ENCODE measurements around the gene SOX18. TPM values are rescaled to one million over a fixed set of nuclear protein-coding genes. Genes with fewer than 3 reads are reported as not detected.
A peak's percentile ranks its signal among the peaks of the same experiment; 100 is the strongest.

Gene SOX18
- total and polyA plus RNA-seq, 2 of the 13 experiments (the other 11 are each of a cell fraction or from before 2014, with no cell fraction given), result 1.6 to 1.9 TPM

DNA sequence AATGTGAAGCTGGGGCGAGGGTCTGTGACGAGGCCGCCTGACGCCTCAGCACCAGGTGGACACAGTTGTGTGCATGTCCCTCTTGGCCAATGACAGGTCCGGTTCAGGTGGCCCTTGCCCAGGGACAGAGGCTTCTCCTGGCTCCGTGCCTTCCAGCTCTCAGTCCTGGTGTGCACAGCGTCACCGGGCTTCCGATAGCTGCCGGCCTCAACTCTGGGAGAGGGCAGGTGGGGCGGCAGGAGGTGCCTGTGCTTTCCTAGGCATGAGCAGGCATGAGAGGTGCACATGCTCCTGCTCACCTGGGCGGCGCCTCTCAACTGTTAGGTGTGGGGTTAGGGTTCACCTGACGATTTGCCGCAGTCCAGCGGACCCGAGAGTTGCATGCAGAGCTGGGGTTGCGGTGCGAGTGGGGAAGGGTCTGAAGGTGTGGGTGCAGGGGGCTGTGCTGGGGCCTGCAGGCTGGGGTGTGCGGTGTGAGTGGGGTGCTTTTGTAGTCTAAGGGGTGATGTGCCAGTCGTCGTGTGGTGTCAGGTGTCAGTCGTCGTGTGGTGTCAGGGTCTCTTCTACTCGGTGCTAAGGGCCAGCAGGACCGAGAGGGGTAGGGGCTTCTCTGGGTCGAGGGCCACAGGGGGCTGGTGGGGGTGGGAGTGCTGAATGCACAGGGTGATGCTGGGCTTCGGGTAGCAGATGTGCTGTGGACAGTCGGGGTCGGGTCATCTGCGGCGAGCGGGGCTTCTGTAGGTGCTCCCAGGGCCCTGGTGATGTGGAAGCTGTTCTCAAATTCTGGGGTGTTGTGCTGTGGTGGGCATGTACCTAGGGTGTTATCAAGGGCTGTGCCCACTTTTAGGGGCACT lies 3.8 kb upstream of the SOX18 start (continued):
- peak; percentile 75; the same call in 1 of the 2 replicates for TF ChIP-seq ZNF225 (CRISPR knock-in tag; IDR thresholded peaks at IDR 0.05)
- TF ChIP-seq HDAC1 (CRISPR knock-in tag; IDR thresholded peaks at IDR 0.05), result no peak
- peak; percentile 91; the same call in 1 of the 2 replicates for TF ChIP-seq ARHGAP35 (CRISPR knock-in tag; IDR thresholded peaks at IDR 0.05; ENCODE audit: borderline replicate concordance)
- TF ChIP-seq ZNF317 (CRISPR knock-in tag; IDR thresholded peaks at IDR 0.05), result peak; percentile 40
- peak; percentile 64 for TF ChIP-seq NR2C2 (CRISPR knock-in tag; IDR thresholded peaks at IDR 0.05; ENCODE audit: borderline replicate concordance)
- TF ChIP-seq, protein P1, sequence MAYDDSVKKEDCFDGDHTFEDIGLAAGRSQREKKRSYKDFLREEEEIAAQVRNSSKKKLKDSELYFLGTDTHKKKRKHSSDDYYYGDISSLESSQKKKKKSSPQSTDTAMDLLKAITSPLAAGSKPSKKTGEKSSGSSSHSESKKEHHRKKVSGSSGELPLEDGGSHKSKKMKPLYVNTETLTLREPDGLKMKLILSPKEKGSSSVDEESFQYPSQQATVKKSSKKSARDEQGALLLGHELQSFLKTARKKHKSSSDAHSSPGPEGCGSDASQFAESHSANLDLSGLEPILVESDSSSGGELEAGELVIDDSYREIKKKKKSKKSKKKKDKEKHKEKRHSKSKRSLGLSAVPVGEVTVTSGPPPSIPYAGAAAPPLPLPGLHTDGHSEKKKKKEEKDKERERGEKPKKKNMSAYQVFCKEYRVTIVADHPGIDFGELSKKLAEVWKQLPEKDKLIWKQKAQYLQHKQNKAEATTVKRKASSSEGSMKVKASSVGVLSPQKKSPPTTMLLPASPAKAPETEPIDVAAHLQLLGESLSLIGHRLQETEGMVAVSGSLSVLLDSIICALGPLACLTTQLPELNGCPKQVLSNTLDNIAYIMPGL (CRISPR knock-in tag; IDR thresholded peaks at IDR 0.05; ENCODE audit: borderline replicate concordance in 1 of 2, low read depth in 1 of 2), result peak in 1 of 2 experiments; percentile 85; a peak in 2 of 4 replicates
- peak; percentile 21; the same call in 1 of the 2 replicates for TF ChIP-seq ZNF205 (CRISPR knock-in tag; IDR thresholded peaks at IDR 0.05)
- TF ChIP-seq, protein P2, sequence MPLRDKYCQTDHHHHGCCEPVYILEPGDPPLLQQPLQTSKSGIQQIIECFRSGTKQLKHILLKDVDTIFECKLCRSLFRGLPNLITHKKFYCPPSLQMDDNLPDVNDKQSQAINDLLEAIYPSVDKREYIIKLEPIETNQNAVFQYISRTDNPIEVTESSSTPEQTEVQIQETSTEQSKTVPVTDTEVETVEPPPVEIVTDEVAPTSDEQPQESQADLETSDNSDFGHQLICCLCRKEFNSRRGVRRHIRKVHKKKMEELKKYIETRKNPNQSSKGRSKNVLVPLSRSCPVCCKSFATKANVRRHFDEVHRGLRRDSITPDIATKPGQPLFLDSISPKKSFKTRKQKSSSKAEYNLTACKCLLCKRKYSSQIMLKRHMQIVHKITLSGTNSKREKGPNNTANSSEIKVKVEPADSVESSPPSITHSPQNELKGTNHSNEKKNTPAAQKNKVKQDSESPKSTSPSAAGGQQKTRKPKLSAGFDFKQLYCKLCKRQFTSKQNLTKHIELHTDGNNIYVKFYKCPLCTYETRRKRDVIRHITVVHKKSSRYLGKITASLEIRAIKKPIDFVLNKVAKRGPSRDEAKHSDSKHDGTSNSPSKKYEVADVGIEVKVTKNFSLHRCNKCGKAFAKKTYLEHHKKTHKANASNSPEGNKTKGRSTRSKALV (CRISPR knock-in tag; IDR thresholded peaks at IDR 0.05), result no peak
- TF ChIP-seq, protein P3, sequence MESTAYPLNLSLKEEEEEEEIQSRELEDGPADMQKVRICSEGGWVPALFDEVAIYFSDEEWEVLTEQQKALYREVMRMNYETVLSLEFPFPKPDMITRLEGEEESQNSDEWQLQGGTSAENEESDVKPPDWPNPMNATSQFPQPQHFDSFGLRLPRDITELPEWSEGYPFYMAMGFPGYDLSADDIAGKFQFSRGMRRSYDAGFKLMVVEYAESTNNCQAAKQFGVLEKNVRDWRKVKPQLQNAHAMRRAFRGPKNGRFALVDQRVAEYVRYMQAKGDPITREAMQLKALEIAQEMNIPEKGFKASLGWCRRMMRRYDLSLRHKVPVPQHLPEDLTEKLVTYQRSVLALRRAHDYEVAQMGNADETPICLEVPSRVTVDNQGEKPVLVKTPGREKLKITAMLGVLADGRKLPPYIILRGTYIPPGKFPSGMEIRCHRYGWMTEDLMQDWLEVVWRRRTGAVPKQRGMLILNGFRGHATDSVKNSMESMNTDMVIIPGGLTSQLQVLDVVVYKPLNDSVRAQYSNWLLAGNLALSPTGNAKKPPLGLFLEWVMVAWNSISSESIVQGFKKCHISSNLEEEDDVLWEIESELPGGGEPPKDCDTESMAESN (CRISPR knock-in tag; conservative IDR thresholded peaks at IDR 0.05), result peak; percentile 16; the same call in 1 of the 2 replicates
- TF ChIP-seq, protein P4, sequence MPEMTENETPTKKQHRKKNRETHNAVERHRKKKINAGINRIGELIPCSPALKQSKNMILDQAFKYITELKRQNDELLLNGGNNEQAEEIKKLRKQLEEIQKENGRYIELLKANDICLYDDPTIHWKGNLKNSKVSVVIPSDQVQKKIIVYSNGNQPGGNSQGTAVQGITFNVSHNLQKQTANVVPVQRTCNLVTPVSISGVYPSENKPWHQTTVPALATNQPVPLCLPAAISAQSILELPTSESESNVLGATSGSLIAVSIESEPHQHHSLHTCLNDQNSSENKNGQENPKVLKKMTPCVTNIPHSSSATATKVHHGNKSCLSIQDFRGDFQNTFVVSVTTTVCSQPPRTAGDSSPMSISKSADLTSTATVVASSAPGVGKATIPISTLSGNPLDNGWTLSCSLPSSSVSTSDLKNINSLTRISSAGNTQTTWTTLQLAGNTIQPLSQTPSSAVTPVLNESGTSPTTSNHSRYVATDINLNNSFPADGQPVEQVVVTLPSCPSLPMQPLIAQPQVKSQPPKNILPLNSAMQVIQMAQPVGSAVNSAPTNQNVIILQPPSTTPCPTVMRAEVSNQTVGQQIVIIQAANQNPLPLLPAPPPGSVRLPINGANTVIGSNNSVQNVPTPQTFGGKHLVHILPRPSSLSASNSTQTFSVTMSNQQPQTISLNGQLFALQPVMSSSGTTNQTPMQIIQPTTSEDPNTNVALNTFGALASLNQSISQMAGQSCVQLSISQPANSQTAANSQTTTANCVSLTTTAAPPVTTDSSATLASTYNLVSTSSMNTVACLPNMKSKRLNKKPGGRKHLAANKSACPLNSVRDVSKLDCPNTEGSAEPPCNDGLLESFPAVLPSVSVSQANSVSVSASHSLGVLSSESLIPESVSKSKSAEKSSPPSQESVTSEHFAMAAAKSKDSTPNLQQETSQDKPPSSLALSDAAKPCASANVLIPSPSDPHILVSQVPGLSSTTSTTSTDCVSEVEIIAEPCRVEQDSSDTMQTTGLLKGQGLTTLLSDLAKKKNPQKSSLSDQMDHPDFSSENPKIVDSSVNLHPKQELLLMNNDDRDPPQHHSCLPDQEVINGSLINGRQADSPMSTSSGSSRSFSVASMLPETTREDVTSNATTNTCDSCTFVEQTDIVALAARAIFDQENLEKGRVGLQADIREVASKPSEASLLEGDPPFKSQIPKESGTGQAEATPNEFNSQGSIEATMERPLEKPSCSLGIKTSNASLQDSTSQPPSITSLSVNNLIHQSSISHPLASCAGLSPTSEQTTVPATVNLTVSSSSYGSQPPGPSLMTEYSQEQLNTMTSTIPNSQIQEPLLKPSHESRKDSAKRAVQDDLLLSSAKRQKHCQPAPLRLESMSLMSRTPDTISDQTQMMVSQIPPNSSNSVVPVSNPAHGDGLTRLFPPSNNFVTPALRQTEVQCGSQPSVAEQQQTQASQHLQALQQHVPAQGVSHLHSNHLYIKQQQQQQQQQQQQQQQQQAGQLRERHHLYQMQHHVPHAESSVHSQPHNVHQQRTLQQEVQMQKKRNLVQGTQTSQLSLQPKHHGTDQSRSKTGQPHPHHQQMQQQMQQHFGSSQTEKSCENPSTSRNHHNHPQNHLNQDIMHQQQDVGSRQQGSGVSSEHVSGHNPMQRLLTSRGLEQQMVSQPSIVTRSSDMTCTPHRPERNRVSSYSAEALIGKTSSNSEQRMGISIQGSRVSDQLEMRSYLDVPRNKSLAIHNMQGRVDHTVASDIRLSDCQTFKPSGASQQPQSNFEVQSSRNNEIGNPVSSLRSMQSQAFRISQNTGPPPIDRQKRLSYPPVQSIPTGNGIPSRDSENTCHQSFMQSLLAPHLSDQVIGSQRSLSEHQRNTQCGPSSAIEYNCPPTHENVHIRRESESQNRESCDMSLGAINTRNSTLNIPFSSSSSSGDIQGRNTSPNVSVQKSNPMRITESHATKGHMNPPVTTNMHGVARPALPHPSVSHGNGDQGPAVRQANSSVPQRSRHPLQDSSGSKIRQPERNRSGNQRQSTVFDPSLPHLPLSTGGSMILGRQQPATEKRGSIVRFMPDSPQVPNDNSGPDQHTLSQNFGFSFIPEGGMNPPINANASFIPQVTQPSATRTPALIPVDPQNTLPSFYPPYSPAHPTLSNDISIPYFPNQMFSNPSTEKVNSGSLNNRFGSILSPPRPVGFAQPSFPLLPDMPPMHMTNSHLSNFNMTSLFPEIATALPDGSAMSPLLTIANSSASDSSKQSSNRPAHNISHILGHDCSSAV (CRISPR knock-in tag; IDR thresholded peaks at IDR 0.05; ENCODE audit: borderline replicate concordance), result no peak

Measured in HepG2 (cell line).